ENCODE measurements around the gene BNC2. TPM values are rescaled to one million over a fixed set of nuclear protein-coding genes. Genes with fewer than 3 reads are reported as not detected.

Gene BNC2
- total and polyA plus RNA-seq, 8 donors, result 0.28 to 7.6 (median 0.99) TPM

GRCh38 chr9:16633794-16634193 is 236.7 kb downstream of the BNC2 start:
- ATAC-seq (no peak), FAIRE-seq (no peak), DNase-seq (no peak)
- 50 to 53% methylated on average over 2 of the region's 2 CpGs for WGBS, 2 donors
- Histone ChIP-seq H3K27me3 (peaks cover 0 to 3% (median 0%) of the 10 kb centered on the region in 4 donors), H3K36me3 (no peaks in the 10 kb centered on the region), H3K4me1 (no peaks in the 10 kb centered on the region), H3K9me3 (no peaks in the 10 kb centered on the region), H3K4me3 (no peak overlapping the region), H3K27ac (no peak overlapping the region)
- no peak for TF ChIP-seq CTCF (IDR thresholded peaks at IDR 0.05)
- intact Hi-C loops (cut with DNase I), result no loop called here

GRCh38 chr9:16628413-16628812 is 242.1 kb downstream of the BNC2 start:
- peaks cover 0 to 3% (median 0%) of the 10 kb centered on the region in 4 donors for H3K27me3 ChIP-seq
- intact Hi-C loops (cut with DNase I), result no loop called here
- DNase-seq (no peak), FAIRE-seq (no peak), ATAC-seq (no peak)
- no peak overlapping the region for H3K4me3 ChIP-seq
- H3K4me1 ChIP-seq, result no peaks in the 10 kb centered on the region
- WGBS, 2 donors, result 81 to 89% methylated on average over 7 of the region's 7 CpGs
- H3K9me3 ChIP-seq, result no peaks in the 10 kb centered on the region
- H3K27ac ChIP-seq, result no peak overlapping the region
- H3K36me3 ChIP-seq, result no peaks in the 10 kb centered on the region
- TF ChIP-seq CTCF (IDR thresholded peaks at IDR 0.05), result no peak

- ATAC-seq (peak in 3 of 4 donors; percentile 34 to 53 (median 39)), FAIRE-seq (no peak), DNase-seq (no peak)
- no peak for TF ChIP-seq CTCF (IDR thresholded peaks at IDR 0.05)
- Histone ChIP-seq H3K4me3 (no peak overlapping the region), H3K27me3 (peaks cover 0 to 3% (median 0%) of the 10 kb centered on the region in 4 donors), H3K27ac (no peak overlapping the region), H3K4me1 (no peaks in the 10 kb centered on the region), H3K36me3 (no peaks in the 10 kb centered on the region), H3K9me3 (no peaks in the 10 kb centered on the region)
- WGBS, 2 donors, result 73 to 84% methylated on average over 6 of the region's 6 CpGs
- intact Hi-C loops (cut with DNase I), result no loop called here
These were observed 242.5 kb downstream of the BNC2 start for GRCh38 chr9:16627967-16628366.

GRCh38 chr9:16627521-16627920 is 242.9 kb downstream of the BNC2 start:
- DNase-seq (no peak), FAIRE-seq (no peak), ATAC-seq (no peak)
- Histone ChIP-seq H3K27me3 (peaks cover 0 to 3% (median 0%) of the 10 kb centered on the region in 4 donors), H3K36me3 (no peaks in the 10 kb centered on the region), H3K9me3 (no peaks in the 10 kb centered on the region), H3K27ac (no peak overlapping the region), H3K4me3 (no peak overlapping the region), H3K4me1 (no peaks in the 10 kb centered on the region)
- WGBS, 2 donors, result 78 to 80% methylated on average over 2 of the region's 2 CpGs
- TF ChIP-seq CTCF (IDR thresholded peaks at IDR 0.05), result no peak
- intact Hi-C loops (cut with DNase I), result no loop called here

GRCh38 chr9:16626577-16627130 is 243.8 kb downstream of the BNC2 start:
- 38 to 49% methylated on average over 13 of the region's 13 CpGs for WGBS, 2 donors
- TF ChIP-seq CTCF (IDR thresholded peaks at IDR 0.05), result no peak
- ATAC-seq, result peak in 3 of 4 donors; percentile 28 to 83 (median 49)
- intact Hi-C loops (cut with DNase I), result no loop called here
- Histone ChIP-seq H3K9me3 (no peaks in the 10 kb centered on the region), H3K4me3 (no peak overlapping the region), H3K27me3 (peaks cover 0 to 3% (median 0%) of the 10 kb centered on the region in 4 donors), H3K36me3 (no peaks in the 10 kb centered on the region), H3K27ac (no peak overlapping the region), H3K4me1 (no peaks in the 10 kb centered on the region)
- FAIRE-seq, result no peak
- DNase-seq, result no peak
